Ascending aorta (tissue), 2 donors: Measurements from ENCODE around the gene ATF7. TPM values are rescaled to one million over a fixed set of nuclear protein-coding genes. Genes with fewer than 3 reads are reported as not detected.
A peak's percentile ranks its signal among the peaks of the same experiment; 100 is the strongest.
"Not testable (repeated sequence)": the region's sequence is repeated elsewhere in the genome, so short reads cannot be mapped to it uniquely, and the experiment has no call there.

Experiments used
- DNase-seq, 2 donors: peaks; one replicate each; pipeline ENCODE4 v3.0.0-alpha.2; 2019; ENCODE audit warnings: low spot score in 2 of 2
- H3K27ac ChIP-seq, 2 donors: fragments of 200-600 bp; sonication (generic); one replicate each; pipeline ENCODE4 v1.5.1; 2016 to 2017; ENCODE audit warnings: mild to moderate bottlenecking in 1 of 2
- H3K27me3 ChIP-seq: fragments of 200-600 bp; sonication (generic); one replicate; pipeline ENCODE4 v1.5.1; 2017
- H3K36me3 ChIP-seq, 2 donors: fragments of 200-600 bp; sonication (generic); one replicate each; pipeline ENCODE4 v1.5.1; 2016
- H3K4me1 ChIP-seq, 2 donors: fragments of 200-600 bp; sonication (generic); one replicate each; pipeline ENCODE4 v1.5.1; 2016 to 2017; ENCODE audit warnings: mild to moderate bottlenecking in 1 of 2
- H3K4me3 ChIP-seq, 2 donors: fragments of 200-600 bp; sonication (generic); one replicate each; pipeline ENCODE4 v1.5.1; 2016 to 2017; ENCODE audit warnings: mild to moderate bottlenecking in 1 of 2
- H3K9me3 ChIP-seq, 2 donors: fragments of 200-600 bp; sonication (generic); one replicate each; pipeline ENCODE4 v1.5.1; 2016
- intact Hi-C: fragments of 100-400 bp; cut with DNase I; formaldehyde crosslinking; loops from one replicate; pipeline ENCODE4 v1.15.1; 2023
- total RNA-seq: library from RNA; depleted of rRNA; stranded (reverse); fragments of >200 nt; gene quantifications from one replicate; pipeline ENCODE4 v1.1.0, GENCODE V29; 2016
- TF ChIP-seq, protein P1 (sequence below), 3 experiments: fragments of 200-600 bp in 2 of 3; fragments of 450-650 bp in 1 of 3; sonication (generic) in 2 of 3; IDR thresholded peaks; one replicate each; pipeline ENCODE4 v1.5.1; 2016 to 2019; ENCODE audit warnings: antibody characterized with exemption in 3 of 3, mild to moderate bottlenecking in 1 of 3, moderate library complexity in 1 of 3

Gene ATF7
- total RNA-seq, 1 donor from 2014 or later, result 67.6 TPM

DNA sequence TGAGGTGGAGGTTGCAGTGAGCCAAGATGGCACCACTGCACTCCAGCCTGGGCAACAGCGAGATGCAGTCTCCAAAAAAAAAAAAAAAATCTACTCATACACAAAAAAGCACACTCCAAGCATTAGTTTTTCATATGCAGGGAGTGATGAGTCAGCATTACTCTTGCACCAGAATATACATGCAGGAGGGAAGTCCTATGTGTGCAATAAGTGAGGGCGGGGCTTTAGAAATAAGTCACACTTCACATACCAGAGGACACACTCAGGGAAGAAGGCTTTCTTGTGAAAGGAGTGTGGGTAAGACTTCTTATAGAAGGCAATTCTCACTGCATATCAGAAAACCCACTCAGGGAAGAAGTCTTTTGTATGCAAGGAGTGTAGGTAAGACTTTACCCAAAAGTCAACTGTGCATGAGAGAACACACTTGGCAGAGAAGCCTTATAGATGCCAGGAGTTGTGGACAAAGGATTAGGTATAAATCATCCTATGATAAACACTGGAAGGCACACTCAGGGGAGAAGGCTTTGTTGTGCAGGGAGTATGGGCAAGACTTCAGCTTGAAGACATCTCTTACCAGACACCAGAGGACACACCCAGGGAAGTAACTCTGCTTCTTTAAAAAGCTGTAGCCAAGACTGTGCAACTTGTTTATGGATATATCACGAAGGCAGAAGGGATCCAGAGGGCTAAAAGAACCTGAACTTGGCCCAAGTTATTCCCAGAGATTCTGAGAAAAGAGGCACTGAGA is 50.5 kb downstream of the ATF7 start:
- Histone ChIP-seq H3K36me3 (peaks cover 0 to 15% of the 10 kb centered on the region in 2 donors), H3K4me3 (no peak overlapping the region), H3K9me3 (no peaks in the 10 kb centered on the region), H3K27ac (no peak overlapping the region), H3K27me3 (no peaks in the 10 kb centered on the region), H3K4me1 (peaks cover 0 to 22% of the 10 kb centered on the region in 2 donors)
- no peak for DNase-seq
- intact Hi-C loops, result no loop called here
- TF ChIP-seq, protein P1, sequence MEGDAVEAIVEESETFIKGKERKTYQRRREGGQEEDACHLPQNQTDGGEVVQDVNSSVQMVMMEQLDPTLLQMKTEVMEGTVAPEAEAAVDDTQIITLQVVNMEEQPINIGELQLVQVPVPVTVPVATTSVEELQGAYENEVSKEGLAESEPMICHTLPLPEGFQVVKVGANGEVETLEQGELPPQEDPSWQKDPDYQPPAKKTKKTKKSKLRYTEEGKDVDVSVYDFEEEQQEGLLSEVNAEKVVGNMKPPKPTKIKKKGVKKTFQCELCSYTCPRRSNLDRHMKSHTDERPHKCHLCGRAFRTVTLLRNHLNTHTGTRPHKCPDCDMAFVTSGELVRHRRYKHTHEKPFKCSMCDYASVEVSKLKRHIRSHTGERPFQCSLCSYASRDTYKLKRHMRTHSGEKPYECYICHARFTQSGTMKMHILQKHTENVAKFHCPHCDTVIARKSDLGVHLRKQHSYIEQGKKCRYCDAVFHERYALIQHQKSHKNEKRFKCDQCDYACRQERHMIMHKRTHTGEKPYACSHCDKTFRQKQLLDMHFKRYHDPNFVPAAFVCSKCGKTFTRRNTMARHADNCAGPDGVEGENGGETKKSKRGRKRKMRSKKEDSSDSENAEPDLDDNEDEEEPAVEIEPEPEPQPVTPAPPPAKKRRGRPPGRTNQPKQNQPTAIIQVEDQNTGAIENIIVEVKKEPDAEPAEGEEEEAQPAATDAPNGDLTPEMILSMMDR (IDR thresholded peaks at IDR 0.05), result no peak

DNA sequence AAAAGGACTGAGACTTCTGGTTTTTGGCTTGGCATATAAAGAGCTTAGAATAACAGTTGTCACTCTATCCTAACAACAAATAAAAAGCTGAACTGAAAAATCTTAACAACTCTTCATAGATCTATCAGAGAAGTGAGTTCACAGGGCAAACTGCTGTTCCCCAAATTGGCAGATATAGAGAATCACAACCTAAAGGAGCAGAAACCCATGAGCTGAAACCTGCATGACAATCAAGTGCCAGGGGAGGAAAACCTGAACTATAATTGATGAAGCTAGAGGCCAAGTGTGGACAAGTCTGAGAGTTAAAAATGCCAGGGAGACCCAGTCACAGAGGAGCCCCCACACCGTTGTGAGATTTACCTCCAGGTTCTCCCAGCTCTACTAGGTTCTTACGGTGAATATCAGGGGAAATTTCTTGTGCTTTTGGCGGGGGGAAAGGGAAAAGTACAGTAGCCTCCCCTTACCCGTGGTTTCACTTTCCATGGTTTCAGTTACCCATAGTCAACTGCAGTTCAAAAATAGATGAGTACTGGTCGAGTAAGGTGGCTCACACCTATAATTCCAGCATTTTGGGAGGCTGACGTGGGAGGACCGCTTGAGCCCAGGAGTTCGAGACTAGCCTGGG is 53.9 kb downstream of the ATF7 start:
- H3K27me3 ChIP-seq, result no peaks in the 10 kb centered on the region
- DNase-seq, result no peak
- H3K36me3 ChIP-seq, result peaks cover 0 to 15% of the 10 kb centered on the region in 2 donors
- H3K4me1 ChIP-seq, result peaks cover 0 to 28% of the 10 kb centered on the region in 2 donors
- no peaks in the 10 kb centered on the region for H3K9me3 ChIP-seq
- TF ChIP-seq, protein P1 (IDR thresholded peaks at IDR 0.05), result no peak
- H3K27ac ChIP-seq, result no peak overlapping the region
- no peak overlapping the region for H3K4me3 ChIP-seq
- intact Hi-C loops, result no loop called here

DNA sequence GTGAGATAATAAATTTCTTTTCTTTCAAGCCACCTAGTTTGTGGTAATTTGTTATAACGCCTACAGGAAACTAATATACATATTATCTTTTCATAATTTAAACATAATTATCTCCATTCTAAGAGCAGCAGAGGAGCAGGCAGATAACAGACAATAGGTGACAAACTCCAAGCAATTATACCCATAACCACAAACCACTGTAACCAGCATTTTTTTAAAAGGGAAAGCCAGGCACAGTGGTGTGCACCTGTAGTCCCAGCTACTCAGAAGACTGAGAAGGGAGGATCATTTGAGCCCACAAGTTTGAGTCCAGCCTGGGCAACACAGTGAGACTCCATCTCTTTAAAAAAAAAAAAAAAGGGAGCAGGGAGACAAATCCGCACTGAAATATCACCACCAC is 54.9 kb downstream of the ATF7 start:
- H3K36me3 ChIP-seq, result peaks cover 0 to 14% of the 10 kb centered on the region in 2 donors
- intact Hi-C loops, result no loop called here
- TF ChIP-seq, protein P1 (IDR thresholded peaks at IDR 0.05), result no peak
- peaks cover 0 to 28% of the 10 kb centered on the region in 2 donors for H3K4me1 ChIP-seq
- no peaks in the 10 kb centered on the region for H3K27me3 ChIP-seq
- no peak overlapping the region for H3K4me3 ChIP-seq
- H3K9me3 ChIP-seq, result no peaks in the 10 kb centered on the region
- no peak overlapping the region for H3K27ac ChIP-seq
- no peak for DNase-seq

DNA sequence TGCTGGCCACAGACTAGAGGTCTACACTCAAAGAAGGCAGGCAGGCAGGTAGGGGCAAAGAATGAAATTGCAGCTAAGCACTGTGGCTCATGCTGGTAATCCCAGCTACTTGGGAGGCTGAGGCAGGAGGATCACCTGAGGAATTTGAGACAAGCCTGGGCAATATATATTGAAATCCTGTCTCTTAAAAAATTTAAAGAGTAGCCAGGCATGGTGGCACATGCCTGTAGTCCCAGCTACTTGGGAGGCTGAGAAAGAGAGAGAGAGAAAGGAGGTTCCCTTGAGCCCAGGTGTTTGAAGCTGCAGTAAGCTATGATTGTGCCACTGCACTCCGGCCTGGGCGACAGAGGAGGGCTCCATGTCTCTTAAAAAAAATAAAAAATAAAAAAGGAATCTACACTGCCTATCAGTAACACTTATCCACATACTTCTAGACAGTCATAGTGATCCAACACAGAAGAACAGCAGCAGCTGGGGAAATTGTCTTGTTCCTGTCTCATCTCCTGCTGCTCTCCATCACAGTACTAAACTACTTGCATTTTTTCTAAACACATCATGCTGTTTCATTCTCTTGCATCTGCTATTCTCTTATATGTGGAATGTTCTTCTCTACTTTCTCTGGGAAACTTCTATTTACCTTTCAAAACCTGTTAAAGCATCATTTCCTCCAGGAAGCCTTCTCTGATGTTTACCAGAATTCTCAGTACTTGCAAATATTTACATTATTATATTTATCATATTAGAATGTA is 57.2 kb downstream of the ATF7 start:
- Histone ChIP-seq H3K36me3 (peaks cover 0 to 11% of the 10 kb centered on the region in 2 donors), H3K9me3 (no peaks in the 10 kb centered on the region), H3K27me3 (no peaks in the 10 kb centered on the region), H3K4me3 (no peak overlapping the region), H3K4me1 (peaks cover 4 to 27% of the 10 kb centered on the region in 2 donors), H3K27ac (peak overlapping the region in 1 of 2 donors; percentile 42)
- TF ChIP-seq, protein P1 (IDR thresholded peaks at IDR 0.05), result no peak
- intact Hi-C loops, result no loop called here
- no peak for DNase-seq

DNA sequence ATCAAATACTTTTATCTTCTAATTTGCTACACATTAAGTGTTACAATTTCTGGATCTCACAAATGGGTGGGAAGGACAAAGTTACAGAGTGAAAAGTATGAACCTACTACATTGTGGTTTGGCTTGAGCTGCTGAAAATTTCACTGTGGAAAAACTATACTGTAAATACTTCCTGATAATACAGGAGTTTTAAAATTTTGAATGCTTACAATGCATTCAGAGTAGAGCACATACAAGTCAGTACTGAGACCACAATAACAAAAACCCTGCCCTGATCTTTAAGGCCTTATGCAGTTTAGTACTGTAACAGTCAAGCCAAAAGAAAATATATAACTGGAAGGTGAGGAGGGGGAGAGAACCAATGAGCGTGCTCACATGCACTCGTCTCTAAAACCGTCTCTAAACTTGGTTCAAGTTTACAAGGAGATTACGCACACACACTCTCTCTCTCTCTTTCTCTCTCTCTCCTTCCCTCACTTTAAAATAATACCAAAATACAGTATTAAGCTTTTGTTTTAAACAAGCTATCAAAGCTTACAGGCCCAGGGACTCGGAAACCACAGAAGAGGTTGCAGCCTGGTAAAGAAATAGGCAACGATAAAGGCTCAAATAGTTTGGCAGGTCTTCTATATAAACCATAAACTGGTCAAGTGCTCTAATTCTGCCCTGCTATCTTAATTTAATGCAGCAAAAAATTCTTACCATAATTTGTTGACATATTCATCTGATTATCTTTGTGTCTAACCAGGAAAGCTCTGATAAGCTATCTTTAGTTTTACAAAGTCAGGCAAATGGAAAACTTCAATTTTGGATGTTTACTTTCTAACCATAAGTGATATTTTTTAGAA is 58.0 kb downstream of the ATF7 start:
- H3K27me3 ChIP-seq, result no peaks in the 10 kb centered on the region
- peaks cover 0 to 11% of the 10 kb centered on the region in 2 donors for H3K36me3 ChIP-seq
- intact Hi-C loops, result no loop called here
- no peak for DNase-seq
- H3K27ac ChIP-seq, result peak overlapping the region in 1 of 2 donors; percentile 42
- H3K9me3 ChIP-seq, result no peaks in the 10 kb centered on the region
- TF ChIP-seq, protein P1 (IDR thresholded peaks at IDR 0.05), result no peak
- peaks cover 8 to 34% of the 10 kb centered on the region in 2 donors for H3K4me1 ChIP-seq
- H3K4me3 ChIP-seq, result no peak overlapping the region

DNA sequence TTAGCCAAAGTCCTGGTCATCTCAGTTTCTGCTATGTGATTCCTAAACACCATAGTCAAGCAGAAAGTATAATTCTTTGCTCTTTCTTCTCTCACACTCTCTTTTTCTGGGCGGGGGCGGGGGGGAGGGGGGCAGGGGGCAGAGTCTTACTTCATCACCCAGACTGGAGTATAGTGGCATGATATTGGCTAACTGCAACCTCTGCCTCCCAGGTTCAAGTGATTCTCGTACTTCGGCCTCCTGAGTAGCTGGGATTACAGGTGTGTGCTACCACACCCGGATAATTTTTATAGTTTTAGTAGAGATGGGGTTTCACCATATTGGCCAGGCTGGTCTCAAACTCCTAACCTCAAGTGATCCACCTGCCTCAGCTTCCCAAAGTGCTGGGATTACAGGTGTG is 60.8 kb downstream of the ATF7 start:
- DNase-seq, H3K27me3 ChIP-seq, H3K9me3 ChIP-seq, intact Hi-C loops, H3K36me3 ChIP-seq, H3K4me3 ChIP-seq: not testable (repeated sequence)
- Histone ChIP-seq H3K27ac (peak overlapping the region; percentile 48 to 65), H3K4me1 (peaks cover 22 to 53% of the 10 kb centered on the region in 2 donors)
